ENCODE data around the gene CHD5.

The CHD5 gene

DNA sequence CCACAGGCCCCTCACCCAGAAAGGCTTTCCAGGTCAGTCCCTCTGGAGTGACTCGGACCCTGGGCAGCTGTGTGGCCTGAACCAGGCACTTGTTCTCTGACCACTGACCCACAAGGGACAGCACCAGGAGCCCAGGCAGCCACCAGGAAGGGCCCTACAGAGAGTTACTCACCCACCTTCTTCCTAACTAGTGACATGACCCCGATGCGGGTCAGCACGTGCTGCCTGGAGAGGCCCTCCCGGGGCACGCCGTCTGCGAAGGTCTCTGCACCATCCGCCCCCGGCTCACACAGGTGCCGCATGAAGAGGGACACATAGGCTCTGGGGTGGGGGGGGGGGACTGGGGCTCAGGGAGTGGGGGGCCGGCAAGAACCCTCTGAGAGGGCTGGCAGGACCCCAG is 55.8 kb downstream of the CHD5 start:
- Histone ChIP-seq H3K4me2 (ENCODE audit: low read length) (no peak overlapping the region), H3K4me1 (no peaks in the 10 kb centered on the region), H3K9ac (no peak overlapping the region), H3K36me3 (ENCODE audit: control insufficient read depth, insufficient read depth, low read length) (no peaks in the 10 kb centered on the region), H3K79me2 (no peaks in the 10 kb centered on the region), H3K27ac (no peak overlapping the region), H3K9me3 (ENCODE audit: control insufficient read depth, low read length) (no peaks in the 10 kb centered on the region), H3K4me3 (ENCODE audit: low read depth, low read length) (no peak overlapping the region), H3K27me3 (ENCODE audit: control insufficient read depth, insufficient read depth, low read length) (no peaks in the 10 kb centered on the region), H2AFZ (no peak overlapping the region)
- no peak for TF ChIP-seq CTCF (IDR thresholded peaks at IDR 0.05)

GRCh38 chr1:6123816-6124215 is 56.3 kb downstream of the CHD5 start:
- Histone ChIP-seq H3K27ac (no peak overlapping the region), H3K27me3 (ENCODE audit: control insufficient read depth, insufficient read depth, low read length) (no peaks in the 10 kb centered on the region)
- TF ChIP-seq CTCF (IDR thresholded peaks at IDR 0.05) = no peak

GRCh38 chr1:6123083-6123482 is 57.0 kb downstream of the CHD5 start:
- TF ChIP-seq CTCF (IDR thresholded peaks at IDR 0.05) = no peak
- no peaks in the 10 kb centered on the region for H3K9me3 ChIP-seq (ENCODE audit: control insufficient read depth, low read length)
- no peaks in the 10 kb centered on the region for H3K36me3 ChIP-seq (ENCODE audit: control insufficient read depth, insufficient read depth, low read length)
- no peak overlapping the region for H3K27ac ChIP-seq
- no peak overlapping the region for H3K9ac ChIP-seq
- H3K4me1 ChIP-seq = no peaks in the 10 kb centered on the region
- H3K27me3 ChIP-seq (ENCODE audit: control insufficient read depth, insufficient read depth, low read length) = no peaks in the 10 kb centered on the region
- H3K79me2 ChIP-seq = no peaks in the 10 kb centered on the region
- H2AFZ ChIP-seq = no peak overlapping the region
- H3K4me2 ChIP-seq (ENCODE audit: low read length) = no peak overlapping the region
- no peak overlapping the region for H3K4me3 ChIP-seq (ENCODE audit: low read depth, low read length)

More at GRCh38 chr1:6123816-6124215, 56.3 kb downstream of the CHD5 start:
- Histone ChIP-seq H3K4me3 (ENCODE audit: low read depth, low read length) (no peak overlapping the region), H3K4me1 (no peaks in the 10 kb centered on the region), H3K9ac (no peak overlapping the region), H3K9me3 (ENCODE audit: control insufficient read depth, low read length) (no peaks in the 10 kb centered on the region), H2AFZ (no peak overlapping the region), H3K4me2 (ENCODE audit: low read length) (no peak overlapping the region), H3K36me3 (ENCODE audit: control insufficient read depth, insufficient read depth, low read length) (no peaks in the 10 kb centered on the region), H3K79me2 (no peaks in the 10 kb centered on the region)

DNA sequence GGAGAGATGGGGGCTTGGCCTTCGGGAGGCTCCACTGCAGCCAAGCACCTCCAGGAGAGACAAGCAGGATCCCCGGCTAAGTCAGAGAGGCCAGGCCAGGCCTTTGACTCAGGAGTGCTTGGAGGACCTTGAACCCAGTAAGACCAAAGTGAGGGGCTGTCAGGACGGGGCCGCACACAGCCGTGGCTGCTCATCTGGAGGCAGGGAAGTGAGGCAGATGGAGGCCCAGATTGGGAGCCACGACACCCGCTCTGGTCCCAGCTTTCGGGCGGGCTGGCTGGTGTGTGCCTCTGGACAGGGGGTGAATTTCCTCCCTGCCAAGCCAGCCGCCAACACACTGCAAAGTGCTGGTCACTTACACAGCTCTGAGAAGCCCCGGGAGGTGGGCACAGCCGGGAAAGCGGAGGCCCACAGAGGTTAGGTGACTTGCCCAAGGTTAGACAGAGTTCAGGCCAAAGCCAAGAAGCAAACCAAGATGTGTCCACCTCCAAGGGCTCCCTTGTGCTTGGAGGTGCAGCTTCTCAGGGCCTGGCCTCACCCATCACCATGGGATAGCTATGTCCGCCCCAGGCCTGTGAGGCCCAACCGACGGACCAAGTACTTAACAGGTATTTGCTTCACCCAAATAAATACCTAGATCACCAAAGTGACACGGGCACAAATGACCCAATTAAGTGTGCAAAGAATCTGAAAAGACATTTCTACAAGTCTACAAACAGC is 58.3 kb downstream of the CHD5 start:
- Histone ChIP-seq H2AFZ (no peak overlapping the region), H3K9ac (no peak overlapping the region), H3K4me2 (ENCODE audit: low read length) (no peak overlapping the region), H3K27me3 (ENCODE audit: control insufficient read depth, insufficient read depth, low read length) (no peaks in the 10 kb centered on the region), H3K4me3 (ENCODE audit: low read depth, low read length) (no peak overlapping the region), H3K79me2 (no peaks in the 10 kb centered on the region), H3K9me3 (ENCODE audit: control insufficient read depth, low read length) (no peaks in the 10 kb centered on the region), H3K36me3 (ENCODE audit: control insufficient read depth, insufficient read depth, low read length) (no peaks in the 10 kb centered on the region), H3K4me1 (no peaks in the 10 kb centered on the region), H3K27ac (no peak overlapping the region)
- TF ChIP-seq CTCF (IDR thresholded peaks at IDR 0.05) = no peak

- Histone ChIP-seq H3K27me3 (ENCODE audit: control insufficient read depth, insufficient read depth, low read length) (no peaks in the 10 kb centered on the region), H3K4me2 (ENCODE audit: low read length) (no peak overlapping the region), H3K4me1 (no peaks in the 10 kb centered on the region), H3K9ac (no peak overlapping the region), H3K9me3 (ENCODE audit: control insufficient read depth, low read length) (no peaks in the 10 kb centered on the region), H3K36me3 (ENCODE audit: control insufficient read depth, insufficient read depth, low read length) (no peaks in the 10 kb centered on the region), H3K79me2 (no peaks in the 10 kb centered on the region), H3K4me3 (ENCODE audit: low read depth, low read length) (no peak overlapping the region), H3K27ac (no peak overlapping the region), H2AFZ (no peak overlapping the region)
- TF ChIP-seq CTCF (IDR thresholded peaks at IDR 0.05) = no peak
These were observed 59.1 kb downstream of the CHD5 start for GRCh38 chr1:6121021-6121421.

Measured in parathyroid adenoma (tissue), 2 donors.